T-cell (primary cell): ENCODE results near the gene MANEA. TPM values are rescaled to one million over a fixed set of nuclear protein-coding genes. Genes with fewer than 3 reads are reported as not detected.
A peak's percentile ranks its signal among the peaks of the same experiment; 100 is the strongest.
"Not testable (repeated sequence)": the region's sequence is repeated elsewhere in the genome, so short reads cannot be mapped to it uniquely, and the experiment has no call there.

ENCODE experiments used
- ATAC-seq, 4 experiments: fragments of 200-7000 bp in 3 of 4; fragments of 150-1000 bp in 1 of 4; cut with Tn5 transposase; replicated peaks in 1 of 4; 1 replicate in 3 of 4; 2 replicates in 1 of 4; pipeline ENCODE4 v1.10.0; 2021; ENCODE audit warnings: moderate library complexity in 3 of 4, mild to moderate bottlenecking in 2 of 4, moderate number of reproducible peaks in 1 of 4
- CTCF ChIA-PET, 2 donors: fragments of 300-600 bp; sonication (Branson Sonifier 250); formaldehyde crosslinking; loops; one replicate each; lab custom pipeline; 2022; ENCODE audit warnings: antibody characterized with exemption in 2 of 2; lab: Charles Lee
- POLR2A ChIA-PET, 2 donors: fragments of 300-600 bp; sonication (Branson Sonifier 250); formaldehyde crosslinking; loops; one replicate each; lab custom pipeline; 2022; ENCODE audit warnings: antibody characterized with exemption in 2 of 2; lab: Charles Lee
- DNase-seq, 35 experiments: peaks; one replicate each; pipeline versions ENCODE4 v3.0.0 to v3.0.0-alpha.2; 2013 to 2023
- H3K27ac ChIP-seq: one replicate; pipeline ENCODE4 v1.5.1; 2013; ENCODE audit warnings: low read length
- H3K27me3 ChIP-seq, 2 experiments: replicated peaks in 1 of 2; 1 replicate in 1 of 2; 2 replicates in 1 of 2; pipeline versions ENCODE4 v1.6.1 to v1.7.0; 2013; ENCODE audit warnings: low read length in 1 of 2, mixed read lengths in 1 of 2; ENCODE audit not compliant: control insufficient read depth in 2 of 2, insufficient read depth in 2 of 2; ENCODE audit errors: extremely low read depth in 1 of 2
- H3K36me3 ChIP-seq, 2 donors: 1 replicate in 1 of 2; 2 replicates in 1 of 2; pipeline versions ENCODE4 v1.6.1 to v1.7.0; 2013; ENCODE audit warnings: low read length in 1 of 2; ENCODE audit not compliant: control insufficient read depth in 2 of 2, insufficient read depth in 1 of 2; ENCODE audit errors: extremely low read depth in 1 of 2
- H3K4me1 ChIP-seq, 2 experiments: 1 replicate in 1 of 2; 2 replicates in 1 of 2; pipeline versions ENCODE4 v1.6.1 to v1.7.0; 2013; ENCODE audit warnings: low read length in 2 of 2, mixed read lengths in 1 of 2; ENCODE audit not compliant: insufficient read depth in 2 of 2, control insufficient read depth in 1 of 2; ENCODE audit errors: extremely low read depth in 1 of 2
- H3K4me3 ChIP-seq, 2 donors: 1 replicate in 1 of 2; 2 replicates in 1 of 2; pipeline versions ENCODE4 v1.5.1 to v1.7.0; 2013; ENCODE audit warnings: mild to moderate bottlenecking in 2 of 2, low read length in 1 of 2, moderate library complexity in 1 of 2; ENCODE audit not compliant: control insufficient read depth in 1 of 2; ENCODE audit errors: extremely low read depth in 1 of 2
- H3K9me3 ChIP-seq: 2 replicates; pipeline ENCODE4 v1.7.0; 2013
- H3K27ac Mint-ChIP-seq, 2 donors: one replicate each; pipeline ENCODE4 v1.8.0; 2020 to 2021; ENCODE audit warnings: mild to moderate bottlenecking in 2 of 2, mixed read lengths in 2 of 2
- H3K27me3 Mint-ChIP-seq, 2 donors: one replicate each; pipeline ENCODE4 v1.8.0; 2021 to 2022; ENCODE audit warnings: mixed read lengths in 2 of 2
- H3K36me3 Mint-ChIP-seq: one replicate; pipeline ENCODE4 v1.8.0; 2021; ENCODE audit warnings: mixed read lengths
- H3K4me1 Mint-ChIP-seq, 3 donors: one replicate each; pipeline ENCODE4 v1.8.0; 2020 to 2022; ENCODE audit warnings: mixed read lengths in 3 of 3, mild to moderate bottlenecking in 1 of 3
- H3K4me3 Mint-ChIP-seq, 3 donors: one replicate each; pipeline ENCODE4 v1.8.0; 2020 to 2022; ENCODE audit warnings: mild to moderate bottlenecking in 3 of 3, mixed read lengths in 3 of 3, moderate library complexity in 3 of 3
- H3K9me3 Mint-ChIP-seq, 3 donors: one replicate each; pipeline ENCODE4 v1.8.0; 2020 to 2022; ENCODE audit warnings: mixed read lengths in 3 of 3
- WGBS: methylation state at CpG from one replicate; pipeline ENCODE4 v1.1.5; 2013; ENCODE audit warnings: missing lambda C conversion rate; ENCODE audit not compliant: insufficient coverage; 5-methylcytosine and 5-hydroxymethylcytosine counted together
- total RNA-seq, 35 experiments: library from RNA in 6 of 35; stranded (reverse) in 6 of 35; fragments of 120-200 nt in 1 of 35; gene quantifications; one replicate each; pipeline versions ENCODE4 v1.2.1 to v1.2.4 and lab custom pipeline; 2013 to 2026

MANEA gene
- total RNA-seq, 5 donors from 2014 or later (not counting 1 experiment from before 2014, with no cell fraction given): 6.1 to 12.7 (median 8.9) TPM

DNA sequence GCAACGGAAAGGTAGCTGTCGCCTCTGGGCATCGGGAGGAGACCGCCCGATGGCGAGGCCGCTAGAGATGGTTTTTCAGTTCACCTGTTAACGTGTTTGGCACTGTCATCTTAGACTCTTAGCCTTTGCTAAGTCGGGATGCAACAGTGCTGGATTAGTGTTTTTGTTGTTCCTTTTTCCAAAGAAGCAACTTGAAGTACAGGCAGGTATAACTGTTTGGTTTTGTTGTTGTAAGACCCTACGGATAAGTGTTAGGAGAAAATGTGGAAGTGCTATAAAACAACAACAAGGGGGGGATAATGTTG is 723 bp downstream of the MANEA start:
- Histone ChIP-seq H3K27ac (peak overlapping the region; percentile 92), H3K9me3 (no peaks in the 10 kb centered on the region), H3K4me3 (peak overlapping the region; percentile 78 to 90), H3K4me1 (peaks cover 11 to 23% of the 10 kb centered on the region in 2 experiments), H3K36me3 (no peaks in the 10 kb centered on the region), H3K27me3 (no peaks in the 10 kb centered on the region)
- Mint-ChIP-seq H3K4me3 (peak overlapping the region; percentile 88 to 98 (median 97)), H3K4me1 (peaks cover 41 to 61% (median 55%) of the 10 kb centered on the region in 3 donors), H3K9me3 (no peaks in the 10 kb centered on the region), H3K27me3 (no peaks in the 10 kb centered on the region), H3K27ac (peak overlapping the region; percentile 95 to 99), H3K36me3 (peaks cover 9% of the 10 kb centered on the region)
- peak in 5 of 35 experiments; percentile 0 to 50 (median 8) for DNase-seq
- WGBS: 2% methylated on average over 10 of the region's 10 CpGs
- CTCF ChIA-PET: no interaction called here
- POLR2A ChIA-PET: interaction anchor here (0.6 to 1.1 kb wide), 2 partner anchors 15 to 944 kb away, joined by 3 to 4 read pairs; no protein-coding TSS in a partner anchor
- ATAC-seq: peak in 3 of 4 experiments; percentile 10 to 26 (median 24)

DNA sequence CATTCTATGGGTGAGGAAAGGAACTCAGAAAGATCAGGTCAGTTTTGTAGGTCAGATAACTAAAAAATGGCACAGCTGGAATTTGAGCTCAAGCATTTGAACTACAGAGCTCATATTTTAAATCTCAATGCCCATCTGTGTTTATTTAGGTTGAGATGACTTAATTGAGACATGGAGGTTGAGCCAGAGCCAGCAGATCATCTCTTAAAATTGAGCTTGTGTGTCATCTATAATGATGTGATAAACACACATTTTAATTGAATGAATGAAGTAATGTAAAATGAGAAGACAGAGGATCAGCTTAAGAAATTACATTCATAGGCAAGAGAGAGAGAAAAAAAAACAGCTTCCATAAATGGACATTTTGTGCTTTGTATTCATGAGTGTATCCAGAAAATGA is 3.7 kb downstream of the MANEA start:
- POLR2A ChIA-PET: no interaction called here
- DNase-seq: no peak
- CTCF ChIA-PET: no interaction called here
- Mint-ChIP-seq H3K9me3 (peaks cover 4 to 14% (median 11%) of the 10 kb centered on the region in 3 donors), H3K27me3 (no peaks in the 10 kb centered on the region), H3K4me3 (no peak overlapping the region), H3K4me1 (peaks cover 16 to 39% (median 33%) of the 10 kb centered on the region in 3 donors), H3K36me3 (peaks cover 22% of the 10 kb centered on the region), H3K27ac (no peak overlapping the region)
- Histone ChIP-seq H3K4me3 (no peak overlapping the region), H3K27ac (no peak overlapping the region), H3K9me3 (no peaks in the 10 kb centered on the region), H3K36me3 (no peaks in the 10 kb centered on the region), H3K4me1 (peaks cover 5 to 13% of the 10 kb centered on the region in 2 experiments), H3K27me3 (no peaks in the 10 kb centered on the region)
- no peak for ATAC-seq

DNA sequence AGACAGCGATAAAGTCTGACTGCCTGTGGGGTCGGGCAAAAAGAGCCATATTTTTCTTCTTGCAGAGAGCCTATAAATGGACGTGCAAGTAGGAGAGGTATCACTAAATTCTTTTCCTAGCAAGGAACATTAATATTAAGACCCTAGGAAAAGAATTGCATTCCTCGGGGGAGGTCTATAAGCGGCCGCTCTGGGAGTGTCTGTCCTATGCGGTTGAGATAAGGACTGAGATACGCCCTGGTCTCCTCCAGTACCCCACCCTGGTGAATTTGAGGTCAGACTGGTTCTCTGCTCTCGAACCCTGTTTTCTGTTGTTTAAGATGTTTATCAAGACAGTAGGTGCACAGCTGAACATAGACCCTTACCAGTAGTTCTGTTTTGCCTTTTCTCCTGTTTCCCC is 6.9 kb downstream of the MANEA start:
- H3K4me1 ChIP-seq, H3K27me3 ChIP-seq, POLR2A ChIA-PET, H3K27ac ChIP-seq, H3K27me3 Mint-ChIP-seq, H3K36me3 ChIP-seq, H3K4me3 ChIP-seq, H3K4me3 Mint-ChIP-seq, H3K9me3 ChIP-seq, CTCF ChIA-PET, ATAC-seq, H3K27ac Mint-ChIP-seq: not testable (repeated sequence)
- WGBS: 100% methylated on average over 1 of the region's 9 CpGs
- peaks cover 22 to 37% (median 34%) of the 10 kb centered on the region in 3 donors for H3K4me1 Mint-ChIP-seq
- DNase-seq: peak in 3 of 35 experiments; percentile 2 to 4 (median 3)
- H3K9me3 Mint-ChIP-seq: peaks cover 4 to 14% (median 11%) of the 10 kb centered on the region in 3 donors
- H3K36me3 Mint-ChIP-seq: peaks cover 29% of the 10 kb centered on the region

DNA sequence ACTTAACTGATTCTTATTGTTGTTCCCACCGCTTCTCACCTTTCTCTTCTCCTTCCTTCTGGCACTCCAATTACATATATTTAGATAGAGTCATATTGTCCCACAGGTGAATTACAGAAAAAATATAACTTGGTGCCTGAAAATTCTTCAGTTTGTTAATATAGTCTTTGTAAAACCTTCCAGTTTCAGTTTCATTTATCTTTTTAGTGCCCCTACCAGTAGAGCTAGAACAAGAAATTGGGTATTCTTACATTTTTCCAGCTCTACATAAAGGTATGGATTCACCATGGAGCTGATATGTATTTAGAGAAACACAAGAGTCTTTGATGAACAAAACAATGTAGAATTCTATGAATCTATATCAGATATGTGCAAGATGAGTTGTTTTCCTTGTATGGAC is 10.7 kb downstream of the MANEA start:
- Mint-ChIP-seq H3K4me1 (peaks cover 32 to 46% (median 38%) of the 10 kb centered on the region in 3 donors), H3K27ac (no peak overlapping the region), H3K4me3 (peak overlapping the region in 1 of 3 donors; percentile 9), H3K36me3 (peaks cover 37% of the 10 kb centered on the region), H3K27me3 (no peaks in the 10 kb centered on the region), H3K9me3 (peaks cover 8 to 14% (median 11%) of the 10 kb centered on the region in 3 donors)
- CTCF ChIA-PET: no interaction called here
- H3K36me3 ChIP-seq: no peaks in the 10 kb centered on the region
- H3K27me3 ChIP-seq: no peaks in the 10 kb centered on the region
- no peak overlapping the region for H3K27ac ChIP-seq
- peaks cover 2 to 8% of the 10 kb centered on the region in 2 experiments for H3K4me1 ChIP-seq
- no peak overlapping the region for H3K4me3 ChIP-seq
- no CpG with 5 or more reads among the region's 1 CpG for WGBS
- H3K9me3 ChIP-seq: no peaks in the 10 kb centered on the region
- ATAC-seq (no peak), DNase-seq (no peak)
- POLR2A ChIA-PET: interaction anchor here in 1 of 2 donors (1.3 kb wide), 1 partner anchor 11 kb away, joined by 6 read pairs; the partner anchor contains the start of gene MANEA

DNA sequence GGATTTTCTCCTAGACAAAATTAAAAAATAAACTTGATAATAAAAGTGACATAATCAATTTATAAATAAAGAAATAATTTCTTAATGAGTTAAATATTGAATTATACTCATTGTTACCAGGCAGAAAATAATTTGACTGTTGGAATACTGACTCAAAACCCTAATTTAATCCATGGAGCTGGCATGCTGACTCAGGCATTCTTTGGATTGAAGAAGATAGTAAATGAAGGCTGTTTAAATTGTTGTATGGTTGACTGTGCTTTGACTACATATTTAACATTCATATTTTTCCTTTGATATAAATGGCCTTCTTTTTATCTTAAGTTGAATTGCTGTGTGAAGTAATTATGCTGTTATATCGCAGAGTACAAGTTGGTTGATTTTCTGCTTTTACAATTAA is 11.7 kb downstream of the MANEA start:
- CTCF ChIA-PET: no interaction called here
- H3K27ac Mint-ChIP-seq: no peak overlapping the region
- no peak for ATAC-seq

DNA sequence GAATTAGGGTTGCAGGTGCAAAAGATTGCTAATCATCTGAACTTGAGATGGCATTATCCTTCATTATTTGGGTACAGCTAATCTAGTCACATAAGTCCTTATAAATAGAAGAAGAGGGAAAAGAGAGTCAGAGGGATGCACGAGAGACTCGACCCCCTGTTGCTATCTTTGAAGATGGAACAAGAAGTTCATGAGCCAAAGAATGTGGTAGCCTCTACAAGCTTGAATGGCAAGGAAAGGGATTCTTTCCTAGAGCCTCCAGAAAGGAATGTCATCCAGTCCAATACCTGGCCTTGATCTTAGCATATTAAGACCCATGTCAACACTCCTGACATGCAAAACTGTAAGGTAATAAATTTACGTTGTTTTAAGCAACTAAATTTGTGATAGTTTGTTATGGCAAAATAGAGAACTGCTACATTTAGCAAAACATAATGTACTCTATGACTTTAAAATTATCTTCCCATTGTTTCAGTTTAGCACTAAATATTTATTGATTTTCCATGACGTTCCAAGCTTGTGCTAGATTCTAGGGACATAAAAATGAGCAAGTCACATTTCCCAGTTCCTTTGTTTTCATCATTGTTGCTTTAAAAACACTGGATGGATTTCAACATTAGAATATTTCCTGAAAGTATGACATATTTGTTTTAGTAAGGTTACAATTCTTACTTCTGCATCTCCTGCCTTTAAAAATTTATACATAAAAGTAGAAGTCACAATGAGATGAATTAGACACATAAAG is 12.7 kb downstream of the MANEA start:
- no peak for ATAC-seq
- peaks cover 42 to 59% (median 43%) of the 10 kb centered on the region in 3 donors for H3K4me1 Mint-ChIP-seq
- Histone ChIP-seq H3K36me3 (no peaks in the 10 kb centered on the region), H3K27me3 (no peaks in the 10 kb centered on the region), H3K4me1 (peaks cover 2 to 8% of the 10 kb centered on the region in 2 experiments), H3K27ac (no peak overlapping the region), H3K4me3 (no peak overlapping the region), H3K9me3 (no peaks in the 10 kb centered on the region)
- no peaks in the 10 kb centered on the region for H3K27me3 Mint-ChIP-seq
- ChIA-PET CTCF (no interaction called here), POLR2A (no interaction called here)
- no peak overlapping the region for H3K4me3 Mint-ChIP-seq
- peaks cover 30% of the 10 kb centered on the region for H3K36me3 Mint-ChIP-seq
- peaks cover 0 to 4% (median 0%) of the 10 kb centered on the region in 3 donors for H3K9me3 Mint-ChIP-seq
- no peak overlapping the region for H3K27ac Mint-ChIP-seq
- no peak for DNase-seq
- no CpG with 5 or more reads among the region's 4 CpGs for WGBS

More for the DNA sequence above, 11.7 kb downstream of the MANEA start:
- Histone ChIP-seq H3K36me3 (no peaks in the 10 kb centered on the region), H3K4me1 (peaks cover 2 to 8% of the 10 kb centered on the region in 2 experiments), H3K9me3 (no peaks in the 10 kb centered on the region), H3K27ac (no peak overlapping the region), H3K27me3 (no peaks in the 10 kb centered on the region), H3K4me3 (no peak overlapping the region)
- no peak for DNase-seq
- Mint-ChIP-seq H3K4me1 (peaks cover 40 to 56% (median 42%) of the 10 kb centered on the region in 3 donors), H3K9me3 (peaks cover 6 to 8% (median 8%) of the 10 kb centered on the region in 3 donors), H3K4me3 (no peak overlapping the region), H3K27me3 (no peaks in the 10 kb centered on the region), H3K36me3 (peaks cover 36% of the 10 kb centered on the region)
- POLR2A ChIA-PET: no interaction called here
- no CpG with 5 or more reads among the region's 1 CpG for WGBS
